Cardiac muscle cell (in vitro differentiated cells and primary cell): ENCODE results near the gene AMT. TPM values are rescaled to one million over a fixed set of nuclear protein-coding genes. Genes with fewer than 3 reads are reported as not detected.

Experiments
- DNase-seq, 2 donors: peaks; one replicate each; pipeline versions ENCODE4 v3.0.0 to v3.0.0-alpha.2; 2010 to 2017; ENCODE audit warnings: low read depth in 1 of 2, low spot score in 1 of 2
- H3K27ac ChIP-seq: fragments of 200-600 bp; sonication (generic); 2 replicates; pipeline ENCODE4 v1.5.1; 2016
- H3K27me3 ChIP-seq: fragments of 200-600 bp; sonication (generic); 2 replicates; pipeline ENCODE4 v1.6.0; 2016; ENCODE audit warnings: control low read depth
- H3K36me3 ChIP-seq: fragments of 200-600 bp; sonication (generic); 2 replicates; pipeline ENCODE4 v1.5.1; 2016; ENCODE audit warnings: control low read depth
- H3K4me1 ChIP-seq: fragments of 200-600 bp; sonication (generic); 2 replicates; pipeline ENCODE4 v1.8.1; 2017; ENCODE audit warnings: low read depth, mild to moderate bottlenecking, mixed run types
- H3K4me3 ChIP-seq: fragments of 200-600 bp; sonication (generic); 2 replicates; pipeline ENCODE4 v1.5.1; 2016; ENCODE audit warnings: mild to moderate bottlenecking
- H3K9me3 ChIP-seq: fragments of 200-600 bp; sonication (generic); 2 replicates; pipeline ENCODE4 v1.5.1; 2017; ENCODE audit warnings: low read depth, mild to moderate bottlenecking, control low read depth
- polyA plus RNA-seq: library from polyadenylated mRNA; unstranded; fragments of >200 nt; fragmentation: Nextera tagmentation; extraction: Ambion mirVana; gene quantifications from 2 replicates; pipeline ENCODE4 v1.2.1, GENCODE V29; 2016
- total RNA-seq: library from RNA; depleted of rRNA; stranded (reverse); fragments of >200 nt; gene quantifications from 2 replicates; pipeline ENCODE4 v1.2.3, GENCODE V29; 2016
- TF ChIP-seq, protein P1 (sequence below): IDR thresholded peaks from 2 replicates; pipeline ENCODE4 v1.5.1; 2012; ENCODE audit warnings: low read depth, mild to moderate bottlenecking, low read length

AMT gene, protein sequence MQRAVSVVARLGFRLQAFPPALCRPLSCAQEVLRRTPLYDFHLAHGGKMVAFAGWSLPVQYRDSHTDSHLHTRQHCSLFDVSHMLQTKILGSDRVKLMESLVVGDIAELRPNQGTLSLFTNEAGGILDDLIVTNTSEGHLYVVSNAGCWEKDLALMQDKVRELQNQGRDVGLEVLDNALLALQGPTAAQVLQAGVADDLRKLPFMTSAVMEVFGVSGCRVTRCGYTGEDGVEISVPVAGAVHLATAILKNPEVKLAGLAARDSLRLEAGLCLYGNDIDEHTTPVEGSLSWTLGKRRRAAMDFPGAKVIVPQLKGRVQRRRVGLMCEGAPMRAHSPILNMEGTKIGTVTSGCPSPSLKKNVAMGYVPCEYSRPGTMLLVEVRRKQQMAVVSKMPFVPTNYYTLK
- total RNA-seq = 37.3 and 67.2 TPM in 2 replicates
- 105 and 138 TPM in 2 replicates for polyA plus RNA-seq

- Histone ChIP-seq H3K9me3 (no peaks in the 10 kb centered on the region), H3K4me1 (peaks cover 7% of the 10 kb centered on the region), H3K27ac (peak within 1 kb of the TSS; percentile 92), H3K27me3 (no peaks in the 10 kb centered on the region), H3K4me3 (peak within 1 kb of the TSS; percentile 68), H3K36me3 (no peaks in the 10 kb centered on the region)
- peak; percentile 43 to 92 for DNase-seq
- TF ChIP-seq, protein P1, sequence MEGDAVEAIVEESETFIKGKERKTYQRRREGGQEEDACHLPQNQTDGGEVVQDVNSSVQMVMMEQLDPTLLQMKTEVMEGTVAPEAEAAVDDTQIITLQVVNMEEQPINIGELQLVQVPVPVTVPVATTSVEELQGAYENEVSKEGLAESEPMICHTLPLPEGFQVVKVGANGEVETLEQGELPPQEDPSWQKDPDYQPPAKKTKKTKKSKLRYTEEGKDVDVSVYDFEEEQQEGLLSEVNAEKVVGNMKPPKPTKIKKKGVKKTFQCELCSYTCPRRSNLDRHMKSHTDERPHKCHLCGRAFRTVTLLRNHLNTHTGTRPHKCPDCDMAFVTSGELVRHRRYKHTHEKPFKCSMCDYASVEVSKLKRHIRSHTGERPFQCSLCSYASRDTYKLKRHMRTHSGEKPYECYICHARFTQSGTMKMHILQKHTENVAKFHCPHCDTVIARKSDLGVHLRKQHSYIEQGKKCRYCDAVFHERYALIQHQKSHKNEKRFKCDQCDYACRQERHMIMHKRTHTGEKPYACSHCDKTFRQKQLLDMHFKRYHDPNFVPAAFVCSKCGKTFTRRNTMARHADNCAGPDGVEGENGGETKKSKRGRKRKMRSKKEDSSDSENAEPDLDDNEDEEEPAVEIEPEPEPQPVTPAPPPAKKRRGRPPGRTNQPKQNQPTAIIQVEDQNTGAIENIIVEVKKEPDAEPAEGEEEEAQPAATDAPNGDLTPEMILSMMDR = no peak
Observed at GRCh38 chr3:49422379-49423248, at the start of gene AMT. AMT (minus strand) TSS chr3:49422473; CDS start chr3:49422450, 23 bp downstream.

- H3K4me3 ChIP-seq = peak overlapping the region; percentile 77
- H3K27ac ChIP-seq = peak overlapping the region; percentile 100
- peaks cover 20% of the 10 kb centered on the region for H3K4me1 ChIP-seq
Observed at GRCh38 chr3:49470714-49471420, 48.6 kb upstream of the AMT start.

DNA sequence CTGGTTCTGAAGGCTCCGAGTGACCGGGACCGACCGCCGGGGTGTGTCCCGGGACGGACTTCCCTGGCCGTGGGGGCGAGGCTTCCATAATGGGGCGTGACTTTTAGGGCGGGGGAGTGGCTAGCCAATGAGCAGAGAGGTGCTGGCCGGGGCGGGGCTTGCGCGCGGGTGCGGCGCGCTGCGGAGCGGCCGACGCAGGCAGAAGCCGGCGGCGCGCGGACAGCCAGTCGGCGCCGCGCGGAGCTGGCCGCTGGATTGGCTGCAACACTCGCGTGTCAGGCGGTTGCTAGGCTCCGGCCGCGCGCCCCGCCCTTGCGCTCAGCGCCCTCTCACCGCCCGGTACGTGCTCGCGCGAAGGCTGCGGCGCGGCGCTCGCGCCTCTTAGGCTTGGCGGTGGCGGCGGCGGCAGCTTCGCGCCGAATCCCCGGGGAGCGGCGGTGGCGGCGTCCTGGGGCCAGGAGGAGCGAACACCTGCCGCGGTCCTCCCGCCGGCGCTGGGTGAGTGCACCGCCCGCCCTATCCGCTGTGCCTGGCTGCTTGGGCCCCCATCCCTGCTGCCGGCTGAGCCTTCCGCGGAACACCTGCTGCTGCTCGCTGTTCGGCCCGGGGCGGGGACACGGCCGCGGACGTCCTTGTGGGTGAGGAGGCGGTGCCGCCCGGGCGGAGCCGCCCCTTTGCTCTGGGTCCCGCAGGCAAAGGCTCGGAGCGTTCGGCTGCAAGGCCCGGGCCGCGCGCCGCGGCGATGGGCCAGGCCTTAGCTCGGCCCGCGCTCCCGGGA lies 47.9 kb upstream of the AMT start, which contains the start of gene DAG1:
TSS of gene DAG1 (plus strand) at position 332 of the 778 bp plus-strand sequence. CDS start 40,268 bp downstream, outside the sequence.
- H3K9me3 ChIP-seq = no peaks in the 10 kb centered on the region

More at GRCh38 chr3:49470714-49471420, 48.6 kb upstream of the AMT start:
- H3K27me3 ChIP-seq = no peaks in the 10 kb centered on the region
- no peaks in the 10 kb centered on the region for H3K36me3 ChIP-seq
- TF ChIP-seq, protein P1 = no peak
- H3K9me3 ChIP-seq = no peaks in the 10 kb centered on the region
- no peak for DNase-seq

DNA sequence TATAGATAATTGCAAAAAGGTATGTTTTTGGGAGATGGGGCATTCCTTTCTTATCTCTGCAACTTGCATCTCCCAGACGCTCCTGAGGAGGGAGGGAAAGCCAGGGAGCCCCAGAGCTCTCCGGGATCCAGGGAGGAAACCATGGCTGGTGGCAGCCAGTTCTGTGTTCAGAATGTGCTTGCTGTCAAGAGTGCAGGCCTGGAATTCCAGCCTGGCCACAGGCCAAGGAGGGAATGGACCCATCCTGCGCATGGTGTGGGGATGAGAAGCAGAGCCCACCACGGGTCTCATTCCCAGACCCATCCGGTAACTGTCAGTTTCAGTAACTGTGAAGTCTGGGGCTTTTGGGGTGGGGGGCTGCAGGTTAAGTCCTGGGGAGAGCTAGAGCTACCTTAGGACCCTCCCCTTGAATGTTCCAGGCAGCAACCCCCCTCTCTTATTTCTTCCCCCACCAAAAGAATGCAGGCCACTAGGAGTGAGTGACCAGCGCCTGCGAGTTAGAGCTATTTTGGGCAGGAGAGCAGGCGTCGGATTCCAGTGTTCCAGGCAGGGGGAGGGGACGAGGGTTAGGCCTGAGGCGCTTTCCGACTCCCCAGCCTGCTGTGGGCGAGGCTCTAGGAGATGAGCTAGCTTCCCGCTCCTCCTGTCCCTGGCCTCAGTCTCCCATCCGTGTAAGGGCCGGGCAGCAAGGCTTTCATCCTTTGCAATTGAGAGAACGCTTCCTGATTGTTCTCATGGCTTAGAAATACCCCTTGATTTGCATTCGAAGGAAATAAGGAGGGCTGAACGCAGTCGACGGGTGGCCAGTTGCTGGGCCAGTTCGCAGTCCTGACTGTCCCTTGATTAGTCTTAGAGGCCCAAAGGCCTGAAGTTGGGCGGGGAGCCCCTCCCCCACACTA lies 47.0 kb upstream of the AMT start:
- TF ChIP-seq, protein P1 = no peak
- no peaks in the 10 kb centered on the region for H3K36me3 ChIP-seq
- H3K27me3 ChIP-seq = no peaks in the 10 kb centered on the region
- peak overlapping the region; percentile 41 for H3K4me3 ChIP-seq
- H3K9me3 ChIP-seq = no peaks in the 10 kb centered on the region
- peak; percentile 83 to 96 for DNase-seq
- H3K27ac ChIP-seq = peak overlapping the region; percentile 100
- H3K4me1 ChIP-seq = peaks cover 28% of the 10 kb centered on the region

More for the DNA sequence above, 47.9 kb upstream of the AMT start, which contains the start of gene DAG1:
- H3K36me3 ChIP-seq = no peaks in the 10 kb centered on the region
- peaks cover 28% of the 10 kb centered on the region for H3K4me1 ChIP-seq
- TF ChIP-seq, protein P1 = no peak
- peak; percentile 98 for DNase-seq
- peak within 1 kb of the TSS; percentile 77 for H3K4me3 ChIP-seq
- H3K27me3 ChIP-seq = no peaks in the 10 kb centered on the region
- H3K27ac ChIP-seq = peak within 1 kb of the TSS; percentile 100
